HL-60 (cell line): ENCODE results near the gene SDF2.

Experiments
- DNase-seq, 2 experiments: peaks; one replicate each; pipeline ENCODE4 v3.0.0-alpha.2; 2010 to 2020; ENCODE audit warnings: low read depth in 1 of 2, low spot score in 1 of 2
- H3K27ac ChIP-seq: fragments of 250-450 bp; sonication (Bioruptor Pico); replicated peaks from 2 replicates; pipeline ENCODE4 v1.5.1; 2020; ENCODE audit warnings: mild to moderate bottlenecking, moderate library complexity
- H3K27me3 ChIP-seq: fragments of 250-450 bp; sonication (Bioruptor Pico); 2 replicates; pipeline ENCODE4 v1.5.1; 2021; ENCODE audit warnings: mild to moderate bottlenecking, moderate library complexity; ENCODE audit not compliant: insufficient read depth, poor library complexity, severe bottlenecking
- H3K4me3 ChIP-seq: replicated peaks from 2 replicates; pipeline ENCODE4 v1.5.1; 2011; ENCODE audit warnings: mild to moderate bottlenecking, control low read depth, low read length; ENCODE audit not compliant: insufficient read depth
- GABPA ChIP-seq: IDR thresholded peaks from 2 replicates; pipeline ENCODE4 v1.6.1; 2012; ENCODE audit warnings: low read depth
- POLR2AphosphoS5 ChIP-seq: IDR thresholded peaks from 2 replicates; pipeline ENCODE4 v1.6.1; 2012; ENCODE audit warnings: low read depth
- SPI1 ChIP-seq: IDR thresholded peaks from 2 replicates; pipeline ENCODE4 v1.6.1; 2012; ENCODE audit warnings: low read depth, mild to moderate bottlenecking, borderline replicate concordance
- TF ChIP-seq, protein P1 (sequence below): IDR thresholded peaks from one replicate; pipeline ENCODE4 v1.5.1; 2011; ENCODE audit warnings: low read length, control low read depth, inconsistent platforms; ENCODE audit not compliant: insufficient read depth
- TF ChIP-seq, protein P2 (sequence below): IDR thresholded peaks from 2 replicates; pipeline ENCODE4 v1.6.1; 2012; ENCODE audit warnings: low read depth; ENCODE audit not compliant: insufficient replicate concordance

Gene SDF2

DNA sequence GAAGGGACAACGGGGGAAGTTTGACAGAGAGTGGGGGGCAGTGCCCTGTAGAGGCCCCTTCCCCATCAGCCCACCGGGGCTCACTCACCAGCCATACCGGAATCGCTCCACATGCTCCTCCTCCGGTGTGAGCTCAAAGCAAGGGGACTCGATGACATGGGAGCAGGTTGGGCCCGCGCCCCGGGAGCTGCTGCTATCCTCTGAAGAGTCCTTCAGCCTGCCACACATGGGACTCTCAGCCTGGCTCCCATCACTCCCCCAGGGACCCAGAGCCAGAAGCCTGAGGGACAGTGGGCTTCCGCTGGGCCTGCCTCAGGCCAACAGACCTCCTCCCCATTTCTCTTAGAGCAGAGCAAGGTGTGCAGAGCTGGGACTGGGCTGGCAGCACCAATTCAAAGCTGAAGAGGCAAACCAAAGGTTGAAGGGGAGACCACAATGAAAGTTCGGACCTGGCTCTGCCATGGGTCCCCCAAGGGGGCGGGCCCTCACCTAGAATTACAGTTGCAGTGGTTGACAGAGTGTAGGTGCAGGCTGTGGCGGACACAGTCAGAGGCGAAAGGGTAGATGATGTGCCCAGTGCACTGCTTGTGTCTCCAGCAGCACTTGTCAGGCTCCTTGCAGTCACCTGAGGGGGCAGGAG is 42.6 kb upstream of the SDF2 start:
- no peak overlapping the region for H3K4me3 ChIP-seq
- no peak for DNase-seq
- TF ChIP-seq GABPA (no peak), SPI1 (no peak)
- TF ChIP-seq, protein P1, sequence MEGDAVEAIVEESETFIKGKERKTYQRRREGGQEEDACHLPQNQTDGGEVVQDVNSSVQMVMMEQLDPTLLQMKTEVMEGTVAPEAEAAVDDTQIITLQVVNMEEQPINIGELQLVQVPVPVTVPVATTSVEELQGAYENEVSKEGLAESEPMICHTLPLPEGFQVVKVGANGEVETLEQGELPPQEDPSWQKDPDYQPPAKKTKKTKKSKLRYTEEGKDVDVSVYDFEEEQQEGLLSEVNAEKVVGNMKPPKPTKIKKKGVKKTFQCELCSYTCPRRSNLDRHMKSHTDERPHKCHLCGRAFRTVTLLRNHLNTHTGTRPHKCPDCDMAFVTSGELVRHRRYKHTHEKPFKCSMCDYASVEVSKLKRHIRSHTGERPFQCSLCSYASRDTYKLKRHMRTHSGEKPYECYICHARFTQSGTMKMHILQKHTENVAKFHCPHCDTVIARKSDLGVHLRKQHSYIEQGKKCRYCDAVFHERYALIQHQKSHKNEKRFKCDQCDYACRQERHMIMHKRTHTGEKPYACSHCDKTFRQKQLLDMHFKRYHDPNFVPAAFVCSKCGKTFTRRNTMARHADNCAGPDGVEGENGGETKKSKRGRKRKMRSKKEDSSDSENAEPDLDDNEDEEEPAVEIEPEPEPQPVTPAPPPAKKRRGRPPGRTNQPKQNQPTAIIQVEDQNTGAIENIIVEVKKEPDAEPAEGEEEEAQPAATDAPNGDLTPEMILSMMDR = no peak
- no peaks in the 10 kb centered on the region for H3K27me3 ChIP-seq
- no peak overlapping the region for H3K27ac ChIP-seq

DNA sequence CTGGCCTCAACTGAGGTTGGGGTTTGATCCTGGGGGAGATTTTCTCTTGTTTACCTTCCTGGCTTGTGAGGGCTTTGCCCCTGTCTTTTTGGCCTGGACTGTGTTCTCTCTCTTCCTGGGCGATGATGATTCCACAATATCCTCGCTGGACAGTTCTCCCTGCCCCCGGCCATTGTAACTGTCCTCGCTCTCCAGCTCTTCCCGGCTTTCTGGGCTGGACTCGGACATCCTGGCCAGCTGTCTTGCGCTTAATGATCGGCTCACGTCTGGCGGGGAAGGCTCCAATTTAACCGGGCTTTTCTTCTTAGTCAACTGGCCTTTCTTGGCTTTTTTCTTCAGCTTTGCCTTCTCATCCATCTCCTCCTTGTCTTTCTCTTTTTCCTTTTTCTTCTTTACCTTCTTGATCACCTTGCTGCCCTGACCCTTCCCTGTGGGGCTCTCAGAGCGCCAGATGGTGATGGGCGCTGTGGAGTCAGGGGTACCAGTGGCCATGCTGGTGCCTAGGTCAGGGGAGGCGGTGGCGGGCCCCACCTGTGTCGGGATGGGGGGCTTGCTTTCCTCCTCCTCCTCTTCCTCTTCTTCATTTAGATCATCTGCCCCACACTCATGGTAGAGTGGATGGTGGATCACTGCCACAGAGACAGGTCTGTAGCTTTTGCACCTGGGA is 42.0 kb upstream of the SDF2 start:
- Histone ChIP-seq H3K27me3 (no peaks in the 10 kb centered on the region), H3K27ac (no peak overlapping the region), H3K4me3 (no peak overlapping the region)
- no peak for DNase-seq
- TF ChIP-seq, protein P2, sequence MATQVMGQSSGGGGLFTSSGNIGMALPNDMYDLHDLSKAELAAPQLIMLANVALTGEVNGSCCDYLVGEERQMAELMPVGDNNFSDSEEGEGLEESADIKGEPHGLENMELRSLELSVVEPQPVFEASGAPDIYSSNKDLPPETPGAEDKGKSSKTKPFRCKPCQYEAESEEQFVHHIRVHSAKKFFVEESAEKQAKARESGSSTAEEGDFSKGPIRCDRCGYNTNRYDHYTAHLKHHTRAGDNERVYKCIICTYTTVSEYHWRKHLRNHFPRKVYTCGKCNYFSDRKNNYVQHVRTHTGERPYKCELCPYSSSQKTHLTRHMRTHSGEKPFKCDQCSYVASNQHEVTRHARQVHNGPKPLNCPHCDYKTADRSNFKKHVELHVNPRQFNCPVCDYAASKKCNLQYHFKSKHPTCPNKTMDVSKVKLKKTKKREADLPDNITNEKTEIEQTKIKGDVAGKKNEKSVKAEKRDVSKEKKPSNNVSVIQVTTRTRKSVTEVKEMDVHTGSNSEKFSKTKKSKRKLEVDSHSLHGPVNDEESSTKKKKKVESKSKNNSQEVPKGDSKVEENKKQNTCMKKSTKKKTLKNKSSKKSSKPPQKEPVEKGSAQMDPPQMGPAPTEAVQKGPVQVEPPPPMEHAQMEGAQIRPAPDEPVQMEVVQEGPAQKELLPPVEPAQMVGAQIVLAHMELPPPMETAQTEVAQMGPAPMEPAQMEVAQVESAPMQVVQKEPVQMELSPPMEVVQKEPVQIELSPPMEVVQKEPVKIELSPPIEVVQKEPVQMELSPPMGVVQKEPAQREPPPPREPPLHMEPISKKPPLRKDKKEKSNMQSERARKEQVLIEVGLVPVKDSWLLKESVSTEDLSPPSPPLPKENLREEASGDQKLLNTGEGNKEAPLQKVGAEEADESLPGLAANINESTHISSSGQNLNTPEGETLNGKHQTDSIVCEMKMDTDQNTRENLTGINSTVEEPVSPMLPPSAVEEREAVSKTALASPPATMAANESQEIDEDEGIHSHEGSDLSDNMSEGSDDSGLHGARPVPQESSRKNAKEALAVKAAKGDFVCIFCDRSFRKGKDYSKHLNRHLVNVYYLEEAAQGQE = no peak
- TF ChIP-seq POLR2AphosphoS5 (no peak), SPI1 (no peak), GABPA (no peak)
- TF ChIP-seq, protein P1 = no peak

DNA sequence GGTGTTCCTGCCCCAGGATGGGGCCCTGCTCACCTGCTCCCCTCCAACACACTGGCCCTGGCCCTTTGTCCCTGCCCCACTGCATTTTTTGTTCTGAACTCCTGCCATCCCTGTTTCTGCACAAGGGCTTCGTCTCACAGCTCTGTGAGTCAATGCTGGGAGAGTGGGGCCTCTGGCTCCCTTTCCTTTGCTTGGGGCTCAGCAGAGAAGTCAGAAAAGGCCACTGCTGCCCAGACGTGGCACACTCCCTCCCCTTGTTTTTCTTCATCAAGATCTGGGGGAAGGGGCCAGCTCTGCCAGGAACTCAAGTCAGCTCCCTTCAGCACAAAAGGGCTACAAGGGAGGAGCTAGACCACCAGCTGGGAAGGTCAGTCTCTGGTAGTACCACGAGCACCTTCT is 41.0 kb upstream of the SDF2 start:
- Histone ChIP-seq H3K4me3 (no peak overlapping the region), H3K27me3 (no peaks in the 10 kb centered on the region), H3K27ac (no peak overlapping the region)
- no peak for TF ChIP-seq GABPA
- TF ChIP-seq, protein P2 = no peak
- TF ChIP-seq SPI1 = no peak
- no peak for TF ChIP-seq POLR2AphosphoS5
- TF ChIP-seq, protein P1 = no peak
- DNase-seq = no peak
